ENCODE results near the gene VAMP4.
"Not testable (repeated sequence)": the region's sequence is repeated elsewhere in the genome, so short reads cannot be mapped to it uniquely, and the experiment has no call there.

The VAMP4 gene

DNA sequence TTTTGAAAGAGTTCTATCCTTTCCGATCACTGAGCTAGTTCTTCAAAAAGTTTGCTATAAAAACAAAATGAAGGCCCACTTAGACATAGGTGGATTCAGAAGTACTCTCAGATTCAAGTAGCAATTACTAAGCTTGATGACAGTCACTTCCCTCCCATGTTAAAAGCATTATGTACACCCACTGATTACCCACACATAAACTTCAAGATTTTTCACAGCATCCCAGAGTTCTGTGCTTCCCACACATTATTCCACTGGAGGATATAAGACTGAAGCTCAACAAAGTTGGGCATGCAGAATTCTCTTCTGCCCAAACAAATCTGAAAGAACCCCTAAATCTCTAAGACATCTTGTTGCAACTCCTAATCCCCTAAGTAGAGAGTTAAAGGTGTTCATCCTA is 29.5 kb downstream of the VAMP4 start:
- no peaks in the 10 kb centered on the region for H3K9me3 ChIP-seq (ENCODE audit: control extremely low read depth in 1 of 5, control insufficient read depth in 4 of 5, insufficient read depth in 2 of 5, low read depth in 1 of 5, low read length in 4 of 5)
- WGBS (ENCODE audit: insufficient coverage) = no CpG with 5 or more reads among the region's 1 CpG
- peaks cover 6 to 16% (median 12%) of the 10 kb centered on the region in 4 experiments for H3K36me3 ChIP-seq (ENCODE audit: control insufficient read depth in 4 of 4, insufficient read depth in 4 of 4, low read length in 3 of 4)
- H3K4me3 ChIP-seq (ENCODE audit: control insufficient read depth in 1 of 7, extremely low read depth in 1 of 7, insufficient read depth in 4 of 7, low read depth in 2 of 7, low read length in 6 of 7) = no peak overlapping the region
- H3K4me1 ChIP-seq (ENCODE audit: control extremely low read depth in 1 of 4, control insufficient read depth in 4 of 4, insufficient read depth in 4 of 4, low read length in 3 of 4) = no peaks in the 10 kb centered on the region
- ChIA-PET CTCF (interaction anchor here (0.8 to 7.3 kb wide), 7 partner anchors 54 to 756 kb away, joined by 3 to 89 read pairs (median 3); partner anchors contain the start of gene MYOC), POLR2A (no interaction called here)
- DNase-seq = no peak
- H3K27ac ChIP-seq (ENCODE audit: insufficient read depth in 1 of 2, low read depth in 1 of 2, low read length in 2 of 2, poor library complexity in 1 of 2, severe bottlenecking in 2 of 2) = no peak overlapping the region
- H3K27me3 ChIP-seq (replicated peaks in 2 of 5; ENCODE audit: control insufficient read depth in 4 of 5, insufficient read depth in 5 of 5, low read length in 4 of 5) = no peaks in the 10 kb centered on the region

DNA sequence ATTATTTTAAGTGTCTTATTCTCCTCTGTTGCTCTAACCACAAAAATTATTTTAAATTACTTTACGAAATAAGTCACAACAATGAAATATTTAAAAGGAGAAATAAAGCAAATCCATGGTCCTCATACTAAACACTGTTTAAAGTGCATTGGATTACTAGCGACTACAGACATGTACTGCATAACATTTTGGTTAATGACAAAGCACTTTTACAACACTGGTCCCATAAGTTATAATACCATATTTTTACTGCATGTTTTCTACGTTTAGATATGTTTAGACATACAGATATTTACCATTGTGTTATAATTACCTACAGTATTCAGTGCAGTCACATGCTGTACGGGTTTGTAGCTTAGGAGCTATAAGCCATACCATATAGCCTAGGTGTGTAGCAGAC is 30.2 kb downstream of the VAMP4 start:
- ChIA-PET POLR2A (no interaction called here), CTCF (interaction anchor here (1.1 to 7.3 kb wide), 2 partner anchors 67 to 91 kb away, joined by 3 to 89 read pairs; no protein-coding TSS in a partner anchor)

GRCh38 chr1:171707583-171707982 is 34.3 kb downstream of the VAMP4 start:
- DNase-seq = no peak
- Histone ChIP-seq H3K9me3 (ENCODE audit: control extremely low read depth in 1 of 5, control insufficient read depth in 4 of 5, insufficient read depth in 2 of 5, low read depth in 1 of 5, low read length in 4 of 5) (no peaks in the 10 kb centered on the region), H3K27ac (ENCODE audit: insufficient read depth in 1 of 2, low read depth in 1 of 2, low read length in 2 of 2, poor library complexity in 1 of 2, severe bottlenecking in 2 of 2) (no peak overlapping the region), H3K27me3 (replicated peaks in 2 of 5; ENCODE audit: control insufficient read depth in 4 of 5, insufficient read depth in 5 of 5, low read length in 4 of 5) (no peaks in the 10 kb centered on the region), H3K4me1 (ENCODE audit: control extremely low read depth in 1 of 4, control insufficient read depth in 4 of 4, insufficient read depth in 4 of 4, low read length in 3 of 4) (no peaks in the 10 kb centered on the region), H3K4me3 (ENCODE audit: control insufficient read depth in 1 of 7, extremely low read depth in 1 of 7, insufficient read depth in 4 of 7, low read depth in 2 of 7, low read length in 6 of 7) (no peak overlapping the region), H3K36me3 (ENCODE audit: control insufficient read depth in 4 of 4, insufficient read depth in 4 of 4, low read length in 3 of 4) (peaks cover 0 to 17% (median 5%) of the 10 kb centered on the region in 4 experiments)
- ChIA-PET CTCF (interaction anchor here (0.7 to 1.2 kb wide), 2 partner anchors 9 to 20 kb away, joined by 3 to 4 read pairs; no protein-coding TSS in a partner anchor), POLR2A (no interaction called here)
- 100% methylated on average over 2 of the region's 3 CpGs for WGBS (ENCODE audit: insufficient coverage)

More for the DNA sequence above, 30.2 kb downstream of the VAMP4 start:
- no CpG with 5 or more reads among the region's 4 CpGs for WGBS (ENCODE audit: insufficient coverage)
- H3K27ac ChIP-seq (ENCODE audit: insufficient read depth in 1 of 2, low read depth in 1 of 2, low read length in 2 of 2, poor library complexity in 1 of 2, severe bottlenecking in 2 of 2) = no peak overlapping the region
- H3K36me3 ChIP-seq (ENCODE audit: control insufficient read depth in 4 of 4, insufficient read depth in 4 of 4, low read length in 3 of 4) = peaks cover 5 to 14% (median 12%) of the 10 kb centered on the region in 4 experiments
- H3K4me3 ChIP-seq (ENCODE audit: control insufficient read depth in 1 of 7, extremely low read depth in 1 of 7, insufficient read depth in 4 of 7, low read depth in 2 of 7, low read length in 6 of 7) = no peak overlapping the region
- H3K4me1 ChIP-seq (ENCODE audit: control extremely low read depth in 1 of 4, control insufficient read depth in 4 of 4, insufficient read depth in 4 of 4, low read length in 3 of 4) = no peaks in the 10 kb centered on the region
- DNase-seq = no peak
- no peaks in the 10 kb centered on the region for H3K9me3 ChIP-seq (ENCODE audit: control extremely low read depth in 1 of 5, control insufficient read depth in 4 of 5, insufficient read depth in 2 of 5, low read depth in 1 of 5, low read length in 4 of 5)
- H3K27me3 ChIP-seq (replicated peaks in 2 of 5; ENCODE audit: control insufficient read depth in 4 of 5, insufficient read depth in 5 of 5, low read length in 4 of 5) = no peaks in the 10 kb centered on the region

GRCh38 chr1:171702598-171702997 is 39.3 kb downstream of the VAMP4 start:
- no peak for DNase-seq
- POLR2A ChIA-PET = no interaction called here
- Histone ChIP-seq H3K27ac (ENCODE audit: insufficient read depth in 1 of 2, low read depth in 1 of 2, low read length in 2 of 2, poor library complexity in 1 of 2, severe bottlenecking in 2 of 2) (no peak overlapping the region), H3K4me3 (ENCODE audit: control insufficient read depth in 1 of 7, extremely low read depth in 1 of 7, insufficient read depth in 4 of 7, low read depth in 2 of 7, low read length in 6 of 7) (no peak overlapping the region), H3K27me3 (replicated peaks in 2 of 5; ENCODE audit: control insufficient read depth in 4 of 5, insufficient read depth in 5 of 5, low read length in 4 of 5) (no peaks in the 10 kb centered on the region), H3K36me3 (ENCODE audit: control insufficient read depth in 4 of 4, insufficient read depth in 4 of 4, low read length in 3 of 4) (peaks cover 0 to 20% (median 2%) of the 10 kb centered on the region in 4 experiments), H3K4me1 (ENCODE audit: control extremely low read depth in 1 of 4, control insufficient read depth in 4 of 4, insufficient read depth in 4 of 4, low read length in 3 of 4) (no peaks in the 10 kb centered on the region), H3K9me3 (ENCODE audit: control extremely low read depth in 1 of 5, control insufficient read depth in 4 of 5, insufficient read depth in 2 of 5, low read depth in 1 of 5, low read length in 4 of 5) (no peaks in the 10 kb centered on the region)
- CTCF ChIA-PET = interaction anchor here (1.2 kb wide), 1 partner anchor 58 kb away, joined by 4 read pairs; no protein-coding TSS in a partner anchor

DNA sequence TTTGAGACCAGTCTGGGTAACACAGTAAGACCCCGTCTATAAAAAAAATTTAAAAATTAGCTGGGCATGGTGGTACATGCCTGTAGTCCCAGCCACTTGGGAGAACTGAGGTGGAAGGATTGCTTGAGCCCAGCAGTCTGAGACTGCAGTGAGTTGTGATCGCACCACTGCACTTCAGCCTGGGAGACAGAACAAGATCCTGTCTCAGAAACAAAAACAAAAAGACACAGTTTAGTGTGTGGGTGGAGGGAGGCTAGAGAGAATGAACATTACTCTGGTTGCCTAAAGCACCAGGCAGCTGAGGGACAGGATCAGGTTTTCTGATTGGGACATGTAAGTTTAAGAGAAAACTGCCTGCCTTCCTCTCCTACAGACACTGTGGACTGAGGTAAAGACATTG is 42.3 kb downstream of the VAMP4 start:
- Histone ChIP-seq H3K27ac (ENCODE audit: insufficient read depth in 1 of 2, low read depth in 1 of 2, low read length in 2 of 2, poor library complexity in 1 of 2, severe bottlenecking in 2 of 2) (no peak overlapping the region), H3K27me3 (replicated peaks in 2 of 5; ENCODE audit: control insufficient read depth in 4 of 5, insufficient read depth in 5 of 5, low read length in 4 of 5) (no peaks in the 10 kb centered on the region), H3K4me1 (ENCODE audit: control extremely low read depth in 1 of 4, control insufficient read depth in 4 of 4, insufficient read depth in 4 of 4, low read length in 3 of 4) (no peaks in the 10 kb centered on the region), H3K36me3 (ENCODE audit: control insufficient read depth in 4 of 4, insufficient read depth in 4 of 4, low read length in 3 of 4) (peaks cover 0 to 14% (median 2%) of the 10 kb centered on the region in 4 experiments), H3K4me3 (ENCODE audit: control insufficient read depth in 1 of 7, extremely low read depth in 1 of 7, insufficient read depth in 4 of 7, low read depth in 2 of 7, low read length in 6 of 7) (no peak overlapping the region), H3K9me3 (ENCODE audit: control extremely low read depth in 1 of 5, control insufficient read depth in 4 of 5, insufficient read depth in 2 of 5, low read depth in 1 of 5, low read length in 4 of 5) (peaks cover 0 to 3% (median 0%) of the 10 kb centered on the region in 5 experiments)
- CTCF ChIA-PET = interaction anchor here (1.2 kb wide), 1 partner anchor 14 kb away, joined by 3 read pairs; no protein-coding TSS in a partner anchor
- POLR2A ChIA-PET = no interaction called here
- no peak for DNase-seq
- 100% methylated on average over 1 of the region's 2 CpGs for WGBS (ENCODE audit: insufficient coverage)

DNA sequence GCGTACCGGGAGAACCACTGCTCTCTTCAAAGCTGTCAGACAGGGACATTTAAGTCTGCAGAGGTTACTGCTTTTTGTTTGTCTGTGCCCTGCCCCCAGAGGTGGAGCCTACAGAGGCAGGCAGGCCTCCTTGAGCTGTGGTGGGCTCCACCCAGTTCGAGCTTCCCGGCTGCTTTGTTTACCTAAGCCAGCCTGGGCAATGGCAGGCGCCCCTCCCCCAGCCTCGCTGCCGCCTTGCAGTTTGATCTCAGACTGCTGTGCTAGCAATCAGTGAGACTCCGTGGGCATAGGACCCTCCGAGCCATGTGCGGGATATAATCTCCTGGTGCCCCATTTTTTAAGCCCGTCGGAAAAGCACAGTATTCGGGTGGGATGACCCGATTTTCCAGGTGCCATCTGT is 46.1 kb downstream of the VAMP4 start:
- POLR2A ChIA-PET; H3K9me3 ChIP-seq (ENCODE audit: control extremely low read depth in 1 of 5, control insufficient read depth in 4 of 5, insufficient read depth in 2 of 5, low read depth in 1 of 5, low read length in 4 of 5); H3K36me3 ChIP-seq (ENCODE audit: control insufficient read depth in 4 of 4, insufficient read depth in 4 of 4, low read length in 3 of 4); H3K27ac ChIP-seq (ENCODE audit: insufficient read depth in 1 of 2, low read depth in 1 of 2, low read length in 2 of 2, poor library complexity in 1 of 2, severe bottlenecking in 2 of 2); DNase-seq; H3K4me3 ChIP-seq (ENCODE audit: control insufficient read depth in 1 of 7, extremely low read depth in 1 of 7, insufficient read depth in 4 of 7, low read depth in 2 of 7, low read length in 6 of 7); H3K27me3 ChIP-seq (replicated peaks in 2 of 5; ENCODE audit: control insufficient read depth in 4 of 5, insufficient read depth in 5 of 5, low read length in 4 of 5); H3K4me1 ChIP-seq (ENCODE audit: control extremely low read depth in 1 of 4, control insufficient read depth in 4 of 4, insufficient read depth in 4 of 4, low read length in 3 of 4); CTCF ChIA-PET: not testable (repeated sequence)
- 96% methylated on average over 4 of the region's 14 CpGs for WGBS (ENCODE audit: insufficient coverage)

DNA sequence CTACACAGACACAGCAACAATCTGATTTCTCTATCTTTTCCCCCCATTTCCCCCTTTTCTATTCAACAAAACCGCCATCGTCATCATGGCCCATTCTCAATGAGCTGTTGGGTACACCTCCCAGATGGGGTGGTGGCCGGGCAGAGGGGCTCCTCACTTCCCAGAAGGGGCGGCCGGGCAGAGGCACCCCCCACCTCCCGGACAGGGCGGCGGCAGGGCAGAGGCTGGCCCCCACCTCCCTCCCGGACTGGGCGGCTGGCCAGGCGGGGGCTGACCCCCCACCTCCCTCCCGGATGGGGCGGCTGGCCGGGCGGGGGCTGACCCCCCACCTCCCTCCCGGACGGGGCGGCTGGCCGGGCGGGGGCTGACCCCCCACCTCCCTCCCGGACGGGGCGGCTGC is 48.3 kb downstream of the VAMP4 start:
- H3K4me1 ChIP-seq (ENCODE audit: control extremely low read depth in 1 of 4, control insufficient read depth in 4 of 4, insufficient read depth in 4 of 4, low read length in 3 of 4); CTCF ChIA-PET; POLR2A ChIA-PET; H3K27ac ChIP-seq (ENCODE audit: insufficient read depth in 1 of 2, low read depth in 1 of 2, low read length in 2 of 2, poor library complexity in 1 of 2, severe bottlenecking in 2 of 2); DNase-seq; H3K36me3 ChIP-seq (ENCODE audit: control insufficient read depth in 4 of 4, insufficient read depth in 4 of 4, low read length in 3 of 4); H3K9me3 ChIP-seq (ENCODE audit: control extremely low read depth in 1 of 5, control insufficient read depth in 4 of 5, insufficient read depth in 2 of 5, low read depth in 1 of 5, low read length in 4 of 5); H3K4me3 ChIP-seq (ENCODE audit: control insufficient read depth in 1 of 7, extremely low read depth in 1 of 7, insufficient read depth in 4 of 7, low read depth in 2 of 7, low read length in 6 of 7); H3K27me3 ChIP-seq (replicated peaks in 2 of 5; ENCODE audit: control insufficient read depth in 4 of 5, insufficient read depth in 5 of 5, low read length in 4 of 5): not testable (repeated sequence)
- no CpG with 5 or more reads among the region's 23 CpGs for WGBS (ENCODE audit: insufficient coverage)
